Mononuclear cell (primary cell): ENCODE data around the gene CRYBB2. TPM values are rescaled to one million over a fixed set of nuclear protein-coding genes. Genes with fewer than 3 reads are reported as not detected.
"Not testable (repeated sequence)": the region's sequence is repeated elsewhere in the genome, so short reads cannot be mapped to it uniquely, and the experiment has no call there.

ENCODE experiments used
- H3K27me3 ChIP-seq: 2 replicates; pipeline ENCODE4 v1.6.0; 2011; ENCODE audit warnings: low read length, control low read depth; ENCODE audit not compliant: insufficient read depth
- H3K4me1 ChIP-seq: 2 replicates; pipeline ENCODE4 v1.5.1; 2011; ENCODE audit warnings: mild to moderate bottlenecking, low read length, control low read depth; ENCODE audit not compliant: insufficient read depth
- H3K4me3 ChIP-seq: 2 replicates; pipeline ENCODE4 v1.5.1; 2011; ENCODE audit warnings: mild to moderate bottlenecking, low read length, moderate library complexity
- H3K9me3 ChIP-seq: 2 replicates; pipeline ENCODE4 v1.5.1; 2011; ENCODE audit warnings: low read depth, mild to moderate bottlenecking, control low read depth, low read length
- total RNA-seq: library from RNA; depleted of rRNA; stranded (reverse); fragments of >200 nt; gene quantifications from one replicate; pipeline ENCODE4 v1.2.3, GENCODE V29; 2012

Gene CRYBB2
- total RNA-seq, 1 donor = not detected

GRCh38 chr22:25208328-25208727 is 11.1 kb upstream of the CRYBB2 start:
- Histone ChIP-seq H3K4me3 (no peak overlapping the region), H3K27me3 (no peaks in the 10 kb centered on the region), H3K9me3 (no peaks in the 10 kb centered on the region), H3K4me1 (no peaks in the 10 kb centered on the region)

DNA sequence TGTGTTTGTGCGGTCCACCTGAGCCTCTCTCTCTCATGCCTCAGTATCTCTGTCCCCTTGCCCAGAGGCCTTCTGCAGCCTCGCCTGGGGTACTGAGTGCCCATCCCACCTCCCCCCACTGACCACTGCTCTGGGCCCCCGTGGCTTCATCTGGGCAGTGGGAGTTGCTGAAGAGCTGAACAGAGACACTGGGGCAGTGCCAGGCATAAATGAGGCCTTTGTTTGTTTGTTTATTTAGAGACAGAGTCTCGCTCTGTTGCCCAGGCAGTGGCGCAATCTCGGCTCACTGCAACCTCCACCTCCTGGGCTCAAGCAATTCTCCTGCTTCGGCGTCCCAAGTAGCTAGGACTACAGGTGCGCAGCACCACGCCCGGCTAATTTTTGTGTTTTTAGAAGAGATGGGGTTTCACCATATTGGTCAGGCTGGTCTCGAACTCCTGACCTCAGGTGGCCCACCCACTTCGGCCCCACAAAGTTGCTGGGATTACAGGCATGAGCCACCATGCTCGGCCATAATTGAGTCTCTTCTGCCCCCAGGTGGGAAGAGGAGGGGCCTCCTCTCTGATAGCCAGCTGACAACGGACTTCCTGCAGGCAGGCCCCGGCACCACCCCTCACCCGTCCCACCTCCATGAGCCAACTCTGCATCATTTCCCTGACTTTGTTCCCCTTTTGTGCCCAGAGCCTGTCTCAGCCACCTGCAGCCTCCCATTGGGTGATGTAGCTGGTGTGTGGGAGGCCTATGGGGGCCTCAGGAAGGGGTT is 10.5 kb upstream of the CRYBB2 start:
- Histone ChIP-seq H3K9me3 (no peaks in the 10 kb centered on the region), H3K4me3 (no peak overlapping the region), H3K27me3 (no peaks in the 10 kb centered on the region), H3K4me1 (no peaks in the 10 kb centered on the region)

DNA sequence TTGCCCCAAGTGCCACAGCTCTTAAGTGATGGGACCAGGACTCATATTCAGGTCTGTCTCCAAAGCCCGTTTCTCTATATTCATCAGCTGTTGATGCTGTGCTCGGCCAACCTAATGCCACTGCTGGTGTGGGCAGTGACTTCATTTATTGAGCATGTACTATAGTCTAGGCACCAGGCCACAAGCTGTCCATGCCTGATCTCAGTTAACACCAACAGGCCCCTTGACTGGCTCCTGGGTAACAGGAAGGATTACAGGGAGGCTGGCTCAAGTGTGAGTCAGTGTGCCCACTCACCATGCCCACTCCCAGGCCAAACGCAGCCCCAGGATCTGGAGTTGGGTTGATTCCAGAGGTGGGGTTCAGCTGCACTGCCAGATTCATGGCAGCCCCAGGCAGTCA is 8.6 kb upstream of the CRYBB2 start:
- Histone ChIP-seq H3K4me3 (no peak overlapping the region), H3K27me3 (no peaks in the 10 kb centered on the region), H3K9me3 (no peaks in the 10 kb centered on the region), H3K4me1 (no peaks in the 10 kb centered on the region)

DNA sequence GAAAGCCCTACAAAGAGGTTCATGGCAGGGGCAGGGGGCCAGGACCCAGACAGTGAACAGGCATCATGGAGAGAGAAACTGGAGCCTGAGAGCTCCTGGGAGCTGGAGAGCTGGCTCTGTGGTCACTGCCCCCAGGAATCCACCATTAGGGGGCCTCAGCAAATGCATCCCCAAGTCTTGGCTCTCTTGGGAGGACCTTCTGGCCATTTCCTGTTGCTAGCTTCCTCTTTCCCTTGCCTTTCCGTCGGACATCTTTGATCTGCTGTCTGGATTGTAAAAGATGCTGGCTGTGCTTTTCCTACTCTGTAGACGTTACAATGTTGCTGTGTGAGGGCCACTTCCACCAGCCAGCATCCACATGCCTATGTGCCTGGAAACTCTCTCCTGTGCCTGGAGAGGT is 7.1 kb upstream of the CRYBB2 start:
- Histone ChIP-seq H3K4me1 (no peaks in the 10 kb centered on the region), H3K27me3 (no peaks in the 10 kb centered on the region), H3K9me3 (no peaks in the 10 kb centered on the region), H3K4me3 (no peak overlapping the region)

- H3K4me1 ChIP-seq = no peaks in the 10 kb centered on the region
- H3K4me3 ChIP-seq = no peak overlapping the region
- no peaks in the 10 kb centered on the region for H3K27me3 ChIP-seq
- no peaks in the 10 kb centered on the region for H3K9me3 ChIP-seq
Observed at GRCh38 chr22:25213221-25213620, 6.2 kb upstream of the CRYBB2 start.

- no peaks in the 10 kb centered on the region for H3K4me1 ChIP-seq
- no peaks in the 10 kb centered on the region for H3K9me3 ChIP-seq
- no peak overlapping the region for H3K4me3 ChIP-seq
Observed at GRCh38 chr22:25216230-25216629, 3.2 kb upstream of the CRYBB2 start.

GRCh38 chr22:25219948-25220442 is 556 bp downstream of the CRYBB2 start:
- no peaks in the 10 kb centered on the region for H3K4me1 ChIP-seq
- H3K9me3 ChIP-seq = no peaks in the 10 kb centered on the region
- H3K4me3 ChIP-seq = no peak overlapping the region
- H3K27me3 ChIP-seq = no peaks in the 10 kb centered on the region

More at GRCh38 chr22:25216230-25216629, 3.2 kb upstream of the CRYBB2 start:
- H3K27me3 ChIP-seq = no peaks in the 10 kb centered on the region

DNA sequence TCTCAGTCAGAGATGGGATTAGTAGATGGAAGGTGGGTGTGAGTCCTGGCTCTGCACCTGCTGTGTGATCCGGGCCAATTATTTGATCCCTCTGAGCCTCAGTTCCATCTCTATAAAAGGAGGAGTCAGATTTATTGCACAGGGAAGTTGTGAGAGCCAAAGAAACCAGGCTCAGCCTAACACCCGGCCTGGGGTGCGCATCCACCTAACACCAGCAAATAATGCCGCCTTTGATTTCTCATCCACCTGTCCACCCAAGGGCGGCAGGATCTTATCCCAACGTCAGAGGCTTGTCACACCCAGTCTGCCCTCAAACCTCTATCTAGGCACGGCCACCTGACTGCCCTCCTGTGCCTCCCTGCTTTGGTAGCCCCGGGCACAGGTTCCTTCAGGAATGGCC is 2.4 kb downstream of the CRYBB2 start:
- H3K9me3 ChIP-seq = no peaks in the 10 kb centered on the region
- H3K4me1 ChIP-seq = no peaks in the 10 kb centered on the region
- no peaks in the 10 kb centered on the region for H3K27me3 ChIP-seq
- no peak overlapping the region for H3K4me3 ChIP-seq

GRCh38 chr22:25223269-25223850 is 3.9 kb downstream of the CRYBB2 start:
- Histone ChIP-seq H3K4me3 (no peak overlapping the region), H3K4me1 (no peaks in the 10 kb centered on the region), H3K27me3 (no peaks in the 10 kb centered on the region), H3K9me3 (no peaks in the 10 kb centered on the region)

GRCh38 chr22:25228822-25229221 is 9.4 kb downstream of the CRYBB2 start:
- H3K9me3 ChIP-seq = no peaks in the 10 kb centered on the region
- H3K27me3 ChIP-seq = no peaks in the 10 kb centered on the region
- no peak overlapping the region for H3K4me3 ChIP-seq
- H3K4me1 ChIP-seq = no peaks in the 10 kb centered on the region

GRCh38 chr22:25230760-25231159 is 11.3 kb downstream of the CRYBB2 start:
- H3K9me3 ChIP-seq, H3K4me3 ChIP-seq, H3K27me3 ChIP-seq, H3K4me1 ChIP-seq: not testable (repeated sequence)

DNA sequence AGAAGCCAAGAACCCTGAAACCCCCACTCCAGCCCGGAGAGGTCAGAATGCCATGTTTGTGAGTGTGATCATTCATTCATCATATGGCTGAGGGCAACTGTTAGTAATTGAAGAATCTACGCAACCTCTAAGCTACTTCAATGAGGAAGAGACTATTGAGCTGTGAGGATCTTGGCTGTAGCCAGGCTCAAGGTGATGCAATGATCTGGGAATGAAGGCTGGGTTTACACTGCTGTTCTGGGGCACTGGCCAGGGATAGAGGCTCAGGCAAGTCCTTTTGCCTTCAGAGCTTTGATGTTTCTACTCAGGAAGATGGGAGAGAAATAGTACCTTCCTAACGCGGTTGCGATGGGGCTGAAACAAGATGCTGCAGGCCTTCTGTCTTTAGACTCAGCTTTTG is 12.9 kb downstream of the CRYBB2 start:
- no peaks in the 10 kb centered on the region for H3K27me3 ChIP-seq
- no peaks in the 10 kb centered on the region for H3K9me3 ChIP-seq
- no peak overlapping the region for H3K4me3 ChIP-seq
- no peaks in the 10 kb centered on the region for H3K4me1 ChIP-seq

DNA sequence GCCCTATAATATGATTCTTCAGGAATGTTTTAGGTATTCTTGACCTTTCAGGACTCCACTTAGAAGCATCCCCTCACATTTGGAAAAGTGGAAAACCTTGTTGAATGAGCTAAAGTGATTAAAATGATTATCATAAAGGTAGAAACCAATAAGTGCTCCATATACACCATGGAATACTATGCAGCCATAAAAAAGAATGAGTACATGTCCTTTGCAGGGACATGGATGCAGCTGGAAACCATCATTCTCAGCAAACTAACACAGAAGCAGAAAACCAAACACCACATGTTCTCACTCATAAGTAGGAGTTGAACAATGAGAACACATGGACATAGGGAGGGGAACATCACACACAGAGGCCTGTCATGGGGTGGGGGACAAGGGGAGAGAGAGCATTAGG is 14.3 kb downstream of the CRYBB2 start:
- not testable (repeated sequence) for H3K4me3 ChIP-seq, H3K9me3 ChIP-seq, H3K27me3 ChIP-seq, H3K4me1 ChIP-seq

DNA sequence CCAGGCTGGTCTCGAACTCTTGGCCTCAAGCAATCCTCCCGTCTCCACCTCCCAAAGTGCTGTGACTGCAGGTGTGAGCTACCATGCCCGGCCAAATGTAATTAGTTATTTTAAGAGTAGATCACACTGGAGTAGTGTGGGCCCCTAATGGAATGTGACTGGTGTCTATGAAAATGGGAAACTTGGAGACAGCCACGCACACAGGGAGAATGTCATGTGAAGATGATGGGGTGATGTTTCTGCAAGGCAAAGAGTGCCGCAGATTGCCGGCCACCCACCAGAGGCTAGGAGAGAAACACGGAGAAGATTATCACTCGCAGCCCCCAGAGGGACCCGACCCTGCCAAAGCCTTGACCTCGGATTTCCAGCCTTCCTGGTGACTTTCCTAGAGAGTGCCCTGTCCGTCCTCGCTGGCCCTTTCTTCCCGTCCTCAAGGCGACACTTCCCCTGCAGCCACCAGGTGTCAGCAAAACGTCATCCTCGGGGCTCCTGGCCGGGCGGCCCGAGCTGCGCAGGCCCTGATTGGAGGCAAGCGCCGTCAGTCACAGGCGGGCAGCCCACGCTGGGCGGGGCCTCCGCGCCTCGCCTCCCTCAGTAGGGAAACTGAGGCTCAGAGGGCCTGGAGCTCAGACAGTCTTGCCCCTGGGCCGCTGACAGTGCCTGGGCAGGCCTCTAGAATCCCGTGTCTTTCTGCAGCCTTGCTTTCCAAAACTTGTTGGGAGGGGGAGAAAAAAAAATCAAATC is 16.3 kb downstream of the CRYBB2 start:
- Histone ChIP-seq H3K9me3 (no peaks in the 10 kb centered on the region), H3K4me1 (no peaks in the 10 kb centered on the region), H3K27me3 (no peaks in the 10 kb centered on the region), H3K4me3 (no peak overlapping the region)

GRCh38 chr22:25236417-25236816 is 17.0 kb downstream of the CRYBB2 start:
- no peak overlapping the region for H3K4me3 ChIP-seq
- H3K4me1 ChIP-seq = no peaks in the 10 kb centered on the region
- H3K27me3 ChIP-seq = no peaks in the 10 kb centered on the region
- no peaks in the 10 kb centered on the region for H3K9me3 ChIP-seq
